ENCODE data around the gene UGT1A1.

- TF ChIP-seq CTCF (IDR thresholded peaks at IDR 0.05) (no peak), POLR2A (IDR thresholded peaks at IDR 0.05) (no peak), POLR2AphosphoS5 (IDR thresholded peaks at IDR 0.05; ENCODE audit: insufficient read depth in 1 of 2, low read depth in 1 of 2) (no peak)
Measured at GRCh38 chr2:233773854-233774253, 13.8 kb downstream of the UGT1A1 start.

Measured in vagina (tissue), 2 donors.